Caco-2 (cell line): ENCODE data around the gene ABCF1. TPM values are rescaled to one million over a fixed set of nuclear protein-coding genes. Genes with fewer than 3 reads are reported as not detected.

Experiments
- BruUV-seq: library from RNA; stranded (reverse); fragments of 400-500 nt; replicated peaks from 2 replicates; lab custom pipeline; 2021; lab: Mats Ljungman, UMichigan
- CTCF ChIA-PET: fragments of 300-600 bp; sonication (Branson Sonifier 250); formaldehyde crosslinking; loops from one replicate; lab custom pipeline; 2022; ENCODE audit warnings: antibody characterized with exemption; lab: Charles Lee
- POLR2A ChIA-PET: fragments of 300-600 bp; sonication (Branson Sonifier 250); formaldehyde crosslinking; loops from one replicate; lab custom pipeline; 2022; ENCODE audit warnings: antibody characterized with exemption; lab: Charles Lee
- DNase-seq, 2 experiments: peaks; one replicate each; pipeline versions ENCODE4 v3.0.0 to v3.0.0-alpha.2; 2020 to 2022
- H3K27me3 ChIP-seq: replicated peaks from 2 replicates; pipeline ENCODE4 v1.6.0; 2011; ENCODE audit warnings: low read length; ENCODE audit not compliant: control insufficient read depth, insufficient read depth
- H3K36me3 ChIP-seq: 2 replicates; pipeline ENCODE4 v1.5.1; 2011; ENCODE audit warnings: low read length; ENCODE audit not compliant: control insufficient read depth, insufficient read depth
- H3K4me1 ChIP-seq: fragments of 250-450 bp; sonication (Bioruptor Pico); 2 replicates; pipeline ENCODE4 v1.5.1; 2020; ENCODE audit warnings: mild to moderate bottlenecking
- H3K4me3 ChIP-seq: 2 replicates; pipeline ENCODE4 v1.5.1; 2011; ENCODE audit warnings: low read depth, mild to moderate bottlenecking, control low read depth, low read length
- H3K9me3 ChIP-seq: fragments of 250-450 bp; sonication (Bioruptor Pico); 2 replicates; pipeline ENCODE4 v1.5.1; 2020; ENCODE audit warnings: mild to moderate bottlenecking, moderate library complexity
- H3K27ac Mint-ChIP-seq: one replicate; pipeline ENCODE4 v1.8.0; 2022; ENCODE audit warnings: mixed read lengths; ENCODE audit not compliant: unreplicated experiment
- H3K27me3 Mint-ChIP-seq: one replicate; pipeline ENCODE4 v1.8.0; 2022; ENCODE audit warnings: mixed read lengths; ENCODE audit not compliant: insufficient read depth, unreplicated experiment
- H3K36me3 Mint-ChIP-seq: one replicate; pipeline ENCODE4 v1.8.0; 2022; ENCODE audit warnings: mild to moderate bottlenecking, mixed read lengths; ENCODE audit not compliant: insufficient read depth, unreplicated experiment
- H3K4me1 Mint-ChIP-seq: one replicate; pipeline ENCODE4 v1.8.0; 2022; ENCODE audit warnings: low read depth, mixed read lengths; ENCODE audit not compliant: unreplicated experiment
- H3K4me3 Mint-ChIP-seq: one replicate; pipeline ENCODE4 v1.8.0; 2022; ENCODE audit warnings: mild to moderate bottlenecking, moderate library complexity, mixed read lengths; ENCODE audit not compliant: unreplicated experiment
- H3K9me3 Mint-ChIP-seq: one replicate; pipeline ENCODE4 v1.8.0; 2022; ENCODE audit warnings: mixed read lengths; ENCODE audit not compliant: unreplicated experiment
- intact Hi-C: fragments of 100-400 bp; cut with micrococcal nuclease; formaldehyde crosslinking; loops from one replicate; pipeline ENCODE4 v1.10.0; 2022; ENCODE audit not compliant: unreplicated experiment
- total RNA-seq: library from RNA; stranded (reverse); gene quantifications from 2 replicates; pipeline ENCODE4 v1.2.3, GENCODE V29; 2022
- TF ChIP-seq, protein P1 (sequence below), 2 experiments: fragments of 200-600 bp in 1 of 2; IDR thresholded peaks; 1 replicate in 1 of 2; 2 replicates in 1 of 2; pipeline versions ENCODE4 v1.5.1 to v1.8.0; 2011 to 2022; ENCODE audit warnings: antibody characterized with exemption in 1 of 2, control low read depth in 1 of 2, inconsistent platforms in 1 of 2, low read depth in 1 of 2, low read length in 1 of 2, mild to moderate bottlenecking in 1 of 2, moderate library complexity in 1 of 2; ENCODE audit not compliant: insufficient read depth in 1 of 2, severe bottlenecking in 1 of 2, unreplicated experiment in 1 of 2

Gene ABCF1
- total RNA-seq, 1 experiment from 2014 or later, result 93.7 TPM

GRCh38 chr6:30530014-30530413 is 41.2 kb upstream of the ABCF1 start:
- ChIA-PET CTCF (no interaction called here), POLR2A (no interaction called here)
- intact Hi-C loops, result no loop called here

GRCh38 chr6:30533460-30534294 is 37.6 kb upstream of the ABCF1 start:
- CTCF ChIA-PET, result no interaction called here
- Mint-ChIP-seq H3K36me3 (no peaks in the 10 kb centered on the region), H3K4me3 (no peak overlapping the region), H3K4me1 (peaks cover 7% of the 10 kb centered on the region), H3K27ac (no peak overlapping the region), H3K27me3 (no peaks in the 10 kb centered on the region), H3K9me3 (peaks cover 7% of the 10 kb centered on the region)
- POLR2A ChIA-PET, result no interaction called here
- intact Hi-C loops, result no loop called here
- TF ChIP-seq, protein P1, sequence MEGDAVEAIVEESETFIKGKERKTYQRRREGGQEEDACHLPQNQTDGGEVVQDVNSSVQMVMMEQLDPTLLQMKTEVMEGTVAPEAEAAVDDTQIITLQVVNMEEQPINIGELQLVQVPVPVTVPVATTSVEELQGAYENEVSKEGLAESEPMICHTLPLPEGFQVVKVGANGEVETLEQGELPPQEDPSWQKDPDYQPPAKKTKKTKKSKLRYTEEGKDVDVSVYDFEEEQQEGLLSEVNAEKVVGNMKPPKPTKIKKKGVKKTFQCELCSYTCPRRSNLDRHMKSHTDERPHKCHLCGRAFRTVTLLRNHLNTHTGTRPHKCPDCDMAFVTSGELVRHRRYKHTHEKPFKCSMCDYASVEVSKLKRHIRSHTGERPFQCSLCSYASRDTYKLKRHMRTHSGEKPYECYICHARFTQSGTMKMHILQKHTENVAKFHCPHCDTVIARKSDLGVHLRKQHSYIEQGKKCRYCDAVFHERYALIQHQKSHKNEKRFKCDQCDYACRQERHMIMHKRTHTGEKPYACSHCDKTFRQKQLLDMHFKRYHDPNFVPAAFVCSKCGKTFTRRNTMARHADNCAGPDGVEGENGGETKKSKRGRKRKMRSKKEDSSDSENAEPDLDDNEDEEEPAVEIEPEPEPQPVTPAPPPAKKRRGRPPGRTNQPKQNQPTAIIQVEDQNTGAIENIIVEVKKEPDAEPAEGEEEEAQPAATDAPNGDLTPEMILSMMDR (IDR thresholded peaks at IDR 0.05; ENCODE audit: insufficient read depth in 1 of 2, low read depth in 1 of 2, low read length in 1 of 2, severe bottlenecking in 1 of 2, unreplicated experiment in 1 of 2), result no peak
- Histone ChIP-seq H3K9me3 (peaks cover 10% of the 10 kb centered on the region), H3K36me3 (no peaks in the 10 kb centered on the region), H3K4me3 (no peak overlapping the region), H3K4me1 (peaks cover 4% of the 10 kb centered on the region), H3K27me3 (no peaks in the 10 kb centered on the region)
- no peak for DNase-seq
- no TSS peak for BruUV-seq

More at GRCh38 chr6:30530014-30530413, 41.2 kb upstream of the ABCF1 start:
- Histone ChIP-seq H3K27me3 (no peaks in the 10 kb centered on the region), H3K36me3 (no peaks in the 10 kb centered on the region), H3K9me3 (peaks cover 10% of the 10 kb centered on the region), H3K4me3 (no peak overlapping the region), H3K4me1 (peaks cover 13% of the 10 kb centered on the region)
- no peaks in the 10 kb centered on the region for H3K27me3 Mint-ChIP-seq
- TF ChIP-seq, protein P1 (IDR thresholded peaks at IDR 0.05; ENCODE audit: insufficient read depth in 1 of 2, low read depth in 1 of 2, low read length in 1 of 2, severe bottlenecking in 1 of 2, unreplicated experiment in 1 of 2), result no peak
- DNase-seq, result no peak
- H3K4me1 Mint-ChIP-seq, result peaks cover 7% of the 10 kb centered on the region
- no peaks in the 10 kb centered on the region for H3K36me3 Mint-ChIP-seq
- no TSS peak for BruUV-seq
- H3K27ac Mint-ChIP-seq, result no peak overlapping the region
- no peak overlapping the region for H3K4me3 Mint-ChIP-seq
- H3K9me3 Mint-ChIP-seq, result peaks cover 7% of the 10 kb centered on the region

DNA sequence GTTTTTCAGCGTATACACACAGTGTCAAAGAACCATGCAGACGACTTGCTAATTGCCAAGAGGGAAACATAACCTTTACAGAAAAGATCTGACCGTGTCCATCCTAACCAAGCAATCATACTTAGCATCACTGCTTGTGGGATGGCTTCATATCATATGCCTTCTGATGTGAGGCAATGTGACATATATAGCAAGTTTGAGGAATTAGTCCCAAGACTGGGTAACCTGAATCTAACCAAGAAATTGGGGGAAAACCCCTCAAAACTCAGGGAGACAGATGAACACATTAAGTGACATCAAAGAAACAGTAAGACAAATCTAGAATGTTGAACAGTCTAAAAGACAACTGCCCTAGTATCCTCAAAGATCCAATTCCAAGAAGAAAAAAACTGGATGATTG is 33.3 kb upstream of the ABCF1 start:
- H3K4me3 Mint-ChIP-seq, result no peak overlapping the region
- H3K36me3 Mint-ChIP-seq, result no peaks in the 10 kb centered on the region
- no peak for DNase-seq
- BruUV-seq, result no TSS peak
- no peaks in the 10 kb centered on the region for H3K9me3 Mint-ChIP-seq
- intact Hi-C loops, result no loop called here
- Histone ChIP-seq H3K4me1 (no peaks in the 10 kb centered on the region; the same call in 1 of the 2 replicates), H3K36me3 (no peaks in the 10 kb centered on the region), H3K4me3 (no peak overlapping the region), H3K27me3 (no peaks in the 10 kb centered on the region), H3K9me3 (no peaks in the 10 kb centered on the region)
- H3K27me3 Mint-ChIP-seq, result no peaks in the 10 kb centered on the region
- CTCF ChIA-PET, result no interaction called here
- POLR2A ChIA-PET, result no interaction called here
- TF ChIP-seq, protein P1 (IDR thresholded peaks at IDR 0.05; ENCODE audit: insufficient read depth in 1 of 2, low read depth in 1 of 2, low read length in 1 of 2, severe bottlenecking in 1 of 2, unreplicated experiment in 1 of 2), result no peak
- H3K27ac Mint-ChIP-seq, result no peak overlapping the region
- H3K4me1 Mint-ChIP-seq, result peaks cover 21% of the 10 kb centered on the region
